ENCODE data around the gene NAPEPLD.

The NAPEPLD gene

DNA sequence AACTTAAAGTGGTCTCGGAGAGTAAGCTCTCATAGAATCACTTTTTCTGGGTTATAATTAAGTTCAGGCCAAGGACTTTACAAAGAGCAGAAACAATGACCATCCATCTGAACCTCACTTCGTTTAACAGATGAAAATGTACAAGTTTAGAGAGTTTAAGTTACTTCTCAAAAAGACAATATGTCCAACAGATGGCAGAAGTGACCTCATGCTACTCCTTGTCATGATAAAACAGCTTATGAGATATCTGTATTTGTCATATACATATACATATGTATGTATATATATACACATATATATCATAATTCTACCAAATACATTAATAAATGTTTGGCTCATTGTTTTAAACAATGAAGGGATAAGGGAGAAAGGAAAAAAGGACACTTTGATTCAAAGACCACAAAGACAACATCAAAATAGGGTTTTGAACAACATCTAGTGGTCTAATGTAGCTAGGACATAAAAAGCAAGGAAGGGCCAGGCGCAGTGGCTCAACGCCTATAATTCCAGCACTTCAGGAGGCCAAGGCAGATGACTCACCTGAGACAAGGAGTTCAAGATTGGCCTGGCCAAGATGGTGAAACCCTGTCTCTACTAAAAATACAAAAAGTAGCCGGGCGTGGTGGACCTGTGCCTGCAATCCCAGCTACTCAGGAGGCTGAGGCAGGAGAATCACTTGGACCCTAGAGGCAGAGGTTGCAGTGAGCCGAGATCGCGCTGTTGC, 17.8 kb downstream of the NAPEPLD start:
- DNase-seq (ENCODE audit: low read depth) = no peak
- TF ChIP-seq, protein P1, sequence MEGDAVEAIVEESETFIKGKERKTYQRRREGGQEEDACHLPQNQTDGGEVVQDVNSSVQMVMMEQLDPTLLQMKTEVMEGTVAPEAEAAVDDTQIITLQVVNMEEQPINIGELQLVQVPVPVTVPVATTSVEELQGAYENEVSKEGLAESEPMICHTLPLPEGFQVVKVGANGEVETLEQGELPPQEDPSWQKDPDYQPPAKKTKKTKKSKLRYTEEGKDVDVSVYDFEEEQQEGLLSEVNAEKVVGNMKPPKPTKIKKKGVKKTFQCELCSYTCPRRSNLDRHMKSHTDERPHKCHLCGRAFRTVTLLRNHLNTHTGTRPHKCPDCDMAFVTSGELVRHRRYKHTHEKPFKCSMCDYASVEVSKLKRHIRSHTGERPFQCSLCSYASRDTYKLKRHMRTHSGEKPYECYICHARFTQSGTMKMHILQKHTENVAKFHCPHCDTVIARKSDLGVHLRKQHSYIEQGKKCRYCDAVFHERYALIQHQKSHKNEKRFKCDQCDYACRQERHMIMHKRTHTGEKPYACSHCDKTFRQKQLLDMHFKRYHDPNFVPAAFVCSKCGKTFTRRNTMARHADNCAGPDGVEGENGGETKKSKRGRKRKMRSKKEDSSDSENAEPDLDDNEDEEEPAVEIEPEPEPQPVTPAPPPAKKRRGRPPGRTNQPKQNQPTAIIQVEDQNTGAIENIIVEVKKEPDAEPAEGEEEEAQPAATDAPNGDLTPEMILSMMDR (conservative IDR thresholded peaks at IDR 0.05; ENCODE audit: low read depth, low read length) = no peak

DNA sequence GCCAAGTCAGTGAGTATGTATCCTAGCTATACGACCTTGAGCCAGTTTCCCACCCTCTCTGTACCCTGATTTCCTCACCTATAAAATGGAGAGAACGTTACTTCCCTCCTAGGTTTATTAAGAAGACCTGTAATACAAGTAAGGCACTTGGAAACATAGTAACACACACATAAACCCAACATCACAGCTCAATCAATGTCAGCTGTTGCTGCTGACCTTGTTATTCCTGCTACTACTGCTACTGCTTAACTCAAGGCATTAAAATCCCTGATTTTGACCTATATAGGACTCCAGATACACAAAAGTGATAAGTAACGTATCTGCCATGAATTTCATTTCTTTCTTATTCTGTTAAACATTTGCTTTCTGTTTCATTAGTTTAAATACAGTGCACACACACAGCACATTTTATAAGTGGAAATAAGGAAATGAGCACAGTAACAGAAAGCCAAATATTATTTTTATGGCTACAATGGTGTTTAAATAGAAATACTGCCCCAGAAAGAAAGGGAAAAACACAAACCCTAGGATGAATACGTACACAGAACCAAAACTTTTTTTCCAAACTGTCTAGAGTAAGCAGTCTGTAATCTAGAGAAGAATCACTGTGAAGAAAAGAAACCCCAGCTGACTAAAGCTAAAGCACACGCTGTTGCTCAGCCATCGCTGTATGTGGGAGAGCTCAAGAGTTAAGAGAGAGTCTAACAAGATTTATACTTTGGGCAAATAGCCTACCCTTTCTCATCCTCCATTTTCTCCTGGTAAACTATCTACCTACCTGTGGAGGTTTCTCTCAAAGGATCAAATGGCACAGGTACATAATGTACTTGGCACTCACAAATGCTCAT, 19.0 kb downstream of the NAPEPLD start:
- no peak overlapping the region for H3K4me3 ChIP-seq (ENCODE audit: low read depth, low read length)
- TF ChIP-seq, protein P1 (conservative IDR thresholded peaks at IDR 0.05; ENCODE audit: low read depth, low read length) = no peak

More for the DNA sequence above, 17.8 kb downstream of the NAPEPLD start:
- no peak overlapping the region for H3K4me3 ChIP-seq (ENCODE audit: low read depth, low read length)

DNA sequence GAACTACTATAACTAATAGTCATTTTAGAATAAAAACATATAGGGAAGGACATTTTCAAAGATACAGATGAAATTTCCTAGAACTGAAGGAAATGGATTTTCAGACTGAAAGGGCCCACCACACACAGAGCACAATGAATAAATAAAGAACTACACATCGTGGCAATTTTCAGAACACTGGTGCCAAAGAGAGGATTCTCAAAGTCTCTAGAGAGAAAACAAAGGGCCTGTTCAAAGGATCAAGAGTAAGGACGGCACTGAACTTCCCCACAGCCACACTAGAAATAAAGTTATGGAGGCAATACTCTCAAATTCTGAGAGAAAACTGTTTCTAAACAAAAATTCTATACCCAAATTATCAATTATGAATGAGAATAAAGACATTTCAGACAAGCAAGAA, 21.9 kb downstream of the NAPEPLD start:
- TF ChIP-seq, protein P1 (conservative IDR thresholded peaks at IDR 0.05; ENCODE audit: low read depth, low read length) = no peak
- DNase-seq (ENCODE audit: low read depth) = no peak
- no peak overlapping the region for H3K4me3 ChIP-seq (ENCODE audit: low read depth, low read length)

More for the DNA sequence above, 19.0 kb downstream of the NAPEPLD start:
- DNase-seq (ENCODE audit: low read depth) = peak; percentile 30

DNA sequence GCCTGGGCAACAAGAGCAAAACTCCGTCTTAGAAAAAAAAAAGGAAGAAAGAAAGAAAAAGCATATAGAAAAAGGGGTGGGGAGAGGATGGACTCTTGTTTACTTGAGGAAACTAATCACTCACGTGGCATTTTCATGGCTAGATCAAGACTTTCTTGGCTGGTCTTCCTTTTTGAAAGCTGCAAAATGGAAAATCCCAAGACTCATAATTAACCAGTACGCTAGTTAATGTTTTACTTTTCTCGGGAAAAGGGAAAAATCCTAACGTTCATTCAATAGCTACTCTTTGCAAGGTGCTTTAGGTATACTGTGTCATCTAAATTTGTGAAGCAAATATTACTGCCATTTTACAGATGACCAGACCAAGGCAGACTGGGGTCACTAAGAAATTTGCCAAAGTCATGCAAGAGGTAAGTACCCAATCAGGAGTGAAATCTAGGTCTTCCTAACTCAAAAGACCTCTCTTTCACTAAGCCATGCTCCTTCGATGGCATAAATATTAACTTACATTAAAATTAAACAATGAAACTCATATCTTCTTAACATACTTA, 24.4 kb downstream of the NAPEPLD start:
- H3K4me3 ChIP-seq (ENCODE audit: low read depth, low read length) = no peak overlapping the region
- no peak for DNase-seq (ENCODE audit: low read depth)
- TF ChIP-seq, protein P1 (conservative IDR thresholded peaks at IDR 0.05; ENCODE audit: low read depth, low read length) = no peak

DNA sequence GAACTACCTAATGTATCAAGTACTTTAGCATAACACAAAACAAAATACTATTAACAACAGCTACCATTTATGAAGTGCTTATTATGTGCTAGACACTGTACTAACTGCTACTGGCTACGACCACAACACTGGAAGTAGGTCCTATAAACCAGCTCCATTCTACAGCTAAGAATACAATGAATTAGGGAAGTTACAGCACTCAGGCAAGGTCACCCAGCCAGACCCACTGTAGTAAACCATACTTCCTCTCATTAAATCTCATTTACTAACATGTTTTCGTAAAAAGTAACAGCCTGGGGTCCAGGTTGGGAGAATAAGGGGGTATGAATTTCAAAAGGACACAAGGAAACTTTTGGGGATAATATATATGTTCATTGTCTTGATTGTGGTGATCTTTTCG, 25.4 kb downstream of the NAPEPLD start:
- TF ChIP-seq, protein P1 (conservative IDR thresholded peaks at IDR 0.05; ENCODE audit: low read depth, low read length) = no peak
- H3K4me3 ChIP-seq (ENCODE audit: low read depth, low read length) = no peak overlapping the region
- no peak for DNase-seq (ENCODE audit: low read depth)

DNA sequence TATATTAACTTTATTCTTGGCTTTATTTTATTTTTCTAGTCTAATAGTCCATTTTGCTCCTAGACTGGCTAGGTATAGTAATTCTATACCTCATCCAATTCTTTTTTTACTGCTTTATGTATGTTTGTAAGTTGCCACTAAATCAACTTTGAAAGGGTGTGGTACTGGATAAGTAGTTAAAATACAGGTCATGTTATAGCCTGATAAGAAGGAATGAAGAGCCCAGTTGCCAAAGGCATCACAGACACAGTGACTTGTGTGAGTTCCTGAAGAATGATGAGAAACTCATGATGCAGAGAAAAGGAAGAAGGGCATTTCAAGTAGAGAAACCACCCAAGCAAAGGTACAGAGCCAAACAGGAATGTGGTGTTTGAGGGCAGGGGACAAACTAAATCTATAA, 27.3 kb downstream of the NAPEPLD start:
- TF ChIP-seq, protein P1 (conservative IDR thresholded peaks at IDR 0.05; ENCODE audit: low read depth, low read length) = no peak
- H3K4me3 ChIP-seq (ENCODE audit: low read depth, low read length) = no peak overlapping the region
- DNase-seq (ENCODE audit: low read depth) = no peak
